IMR-90 (cell line): ENCODE data around the gene ID2. TPM values are rescaled to one million over a fixed set of nuclear protein-coding genes. Genes with fewer than 3 reads are reported as not detected.
A peak's percentile ranks its signal among the peaks of the same experiment; 100 is the strongest.

Experiments used
- ATAC-seq: fragments of 200-7000 bp; cut with Tn5 transposase; 2 replicates; pipeline ENCODE4 v1.9.1; 2020; ENCODE audit warnings: low read depth, mild to moderate bottlenecking, moderate library complexity
- BruUV-seq: library from RNA; stranded (reverse); fragments of 400-500 nt; replicated peaks from 2 replicates; lab custom pipeline; 2021; lab: Mats Ljungman, UMichigan
- CTCF ChIA-PET: fragments of 300-600 bp; formaldehyde crosslinking; extraction: SDS; loops from one replicate; lab custom pipeline; 2021; ENCODE audit warnings: antibody characterized with exemption; lab: Yijun Ruan, JAX
- POLR2A ChIA-PET: fragments of 300-600 bp; sonication (Branson Sonifier 250); formaldehyde crosslinking; loops from one replicate; lab custom pipeline; 2022; ENCODE audit warnings: antibody characterized with exemption; ENCODE audit not compliant: unreplicated experiment; lab: Charles Lee
- DNase-seq: peaks from one replicate; pipeline ENCODE4 v3.0.0; 2013
- H2AFZ ChIP-seq: replicated peaks from 2 replicates; pipeline ENCODE3; 2013; ENCODE audit warnings: low read length, mild to moderate bottlenecking; ENCODE audit not compliant: poor library complexity
- H2AK5ac ChIP-seq: 2 replicates; pipeline ENCODE4 v1.6.1; 2013; ENCODE audit warnings: low read depth, low read length, inconsistent platforms
- H2AK9ac ChIP-seq: replicated peaks from 2 replicates; pipeline ENCODE3; 2013; ENCODE audit warnings: mild to moderate bottlenecking, low read depth, low read length, moderate library complexity; ENCODE audit not compliant: poor library complexity
- H2BK120ac ChIP-seq: 2 replicates; pipeline ENCODE4 v1.6.1; 2013; ENCODE audit warnings: low read depth, low read length, inconsistent platforms
- H2BK15ac ChIP-seq: 3 replicates; pipeline ENCODE4 v1.6.1; 2013; ENCODE audit warnings: low read depth, low read length, inconsistent platforms
- H2BK20ac ChIP-seq: 2 replicates; pipeline ENCODE4 v1.6.1; 2013; ENCODE audit warnings: low read depth, mild to moderate bottlenecking, inconsistent platforms, low read length, moderate library complexity
- H2BK5ac ChIP-seq: 2 replicates; pipeline ENCODE4 v1.6.1; 2013; ENCODE audit warnings: mild to moderate bottlenecking, low read depth, low read length, inconsistent platforms; ENCODE audit not compliant: poor library complexity, severe bottlenecking
- H3K14ac ChIP-seq: replicated peaks from 2 replicates; pipeline ENCODE4 v1.6.1; 2013; ENCODE audit warnings: low read depth, low read length, inconsistent platforms
- H3K18ac ChIP-seq: 2 replicates; pipeline ENCODE4 v1.6.1; 2013; ENCODE audit warnings: low read depth, low read length, control low read depth
- H3K23ac ChIP-seq: 2 replicates; pipeline ENCODE4 v1.6.1; 2013; ENCODE audit warnings: low read depth, low read length, inconsistent platforms
- H3K27ac ChIP-seq: 2 replicates; pipeline ENCODE4 v1.5.1; 2013; ENCODE audit warnings: mild to moderate bottlenecking, control low read depth, low read length; ENCODE audit not compliant: insufficient read depth
- H3K27me3 ChIP-seq: 2 replicates; pipeline ENCODE4 v1.6.1; 2013; ENCODE audit warnings: low read length; ENCODE audit not compliant: control insufficient read depth, insufficient read depth
- H3K36me3 ChIP-seq: 2 replicates; pipeline ENCODE4 v1.6.1; 2013; ENCODE audit warnings: low read length, mixed read lengths; ENCODE audit not compliant: control insufficient read depth, insufficient read depth
- H3K4ac ChIP-seq: 2 replicates; pipeline ENCODE4 v1.6.1; 2013; ENCODE audit warnings: low read depth, low read length, inconsistent platforms
- H3K4me1 ChIP-seq: 2 replicates; pipeline ENCODE4 v1.6.1; 2013; ENCODE audit warnings: low read length, mixed read lengths; ENCODE audit not compliant: control insufficient read depth, insufficient read depth
- H3K4me2 ChIP-seq: 2 replicates; pipeline ENCODE4 v1.6.1; 2013; ENCODE audit warnings: low read depth, mild to moderate bottlenecking, control low read depth, low read length, moderate library complexity
- H3K4me3 ChIP-seq: 2 replicates; pipeline ENCODE4 v1.5.1; 2013; ENCODE audit warnings: low read depth, mild to moderate bottlenecking, control low read depth, low read length, moderate library complexity; ENCODE audit not compliant: insufficient read depth
- H3K56ac ChIP-seq: 2 replicates; pipeline ENCODE4 v1.6.1; 2013; ENCODE audit warnings: low read length, inconsistent platforms; ENCODE audit not compliant: insufficient read depth; ENCODE audit errors: extremely low read depth
- H3K79me1 ChIP-seq, 2 experiments: 2 replicates each; pipeline ENCODE4 v1.6.1; 2013; ENCODE audit warnings: low read length in 2 of 2, inconsistent platforms in 1 of 2, low read depth in 1 of 2
- H3K9ac ChIP-seq: 2 replicates; pipeline ENCODE4 v1.6.1; 2013; ENCODE audit warnings: low read depth, low read length, control low read depth
- H3K9me1 ChIP-seq: 2 replicates; pipeline ENCODE4 v1.6.1; 2013; ENCODE audit warnings: low read length, inconsistent platforms; ENCODE audit not compliant: insufficient read depth
- H3K9me3 ChIP-seq: 2 replicates; pipeline ENCODE4 v1.6.1; 2013; ENCODE audit warnings: low read length; ENCODE audit not compliant: control insufficient read depth, insufficient read depth
- H4K20me1 ChIP-seq: 2 replicates; pipeline ENCODE4 v1.6.1; 2013; ENCODE audit warnings: low read length, inconsistent platforms; ENCODE audit not compliant: insufficient read depth
- H4K5ac ChIP-seq: 2 replicates; pipeline ENCODE4 v1.6.1; 2013; ENCODE audit warnings: mild to moderate bottlenecking, low read depth, low read length, control low read depth
- H4K8ac ChIP-seq, 2 experiments: 2 replicates each; pipeline ENCODE4 v1.6.1; 2013; ENCODE audit warnings: low read depth in 2 of 2, low read length in 2 of 2, control low read depth in 1 of 2, inconsistent platforms in 1 of 2
- H4K91ac ChIP-seq: 2 replicates; pipeline ENCODE4 v1.6.1; 2013; ENCODE audit warnings: low read depth, low read length, inconsistent platforms; ENCODE audit not compliant: insufficient read depth
- BHLHE40 ChIP-seq: fragments of 150-350 bp; IDR thresholded peaks from 2 replicates; pipeline ENCODE4 v1.6.1; 2016; ENCODE audit warnings: mild to moderate bottlenecking, low read depth, low read length
- CHD1 ChIP-seq: IDR thresholded peaks from 2 replicates; pipeline ENCODE4 v1.6.1; 2012; ENCODE audit warnings: low read depth, low read length, improper control_type of control experiment
- MAZ ChIP-seq: IDR thresholded peaks from 2 replicates; pipeline ENCODE4 v1.6.1; 2012; ENCODE audit warnings: low read depth, mild to moderate bottlenecking, low read length, improper control_type of control experiment, moderate library complexity, borderline replicate concordance
- MXI1 ChIP-seq: IDR thresholded peaks from 2 replicates; pipeline ENCODE4 v1.6.1; 2012; ENCODE audit warnings: low read depth, mild to moderate bottlenecking, low read length, moderate library complexity, borderline replicate concordance
- NFE2L2 ChIP-seq: fragments of 150-350 bp; IDR thresholded peaks from 2 replicates; pipeline ENCODE4 v1.6.1; 2016; ENCODE audit warnings: low read depth, mild to moderate bottlenecking, low read length
- POLR2A ChIP-seq: IDR thresholded peaks from 2 replicates; pipeline ENCODE4 v1.6.1; 2012; ENCODE audit warnings: mild to moderate bottlenecking, low read depth, low read length
- RCOR1 ChIP-seq: IDR thresholded peaks from 2 replicates; pipeline ENCODE4 v1.6.1; 2012; ENCODE audit warnings: mild to moderate bottlenecking, low read length, improper control_type of control experiment; ENCODE audit not compliant: insufficient replicate concordance
- RFX5 ChIP-seq: IDR thresholded peaks from 2 replicates; pipeline ENCODE4 v1.8.0; 2012; ENCODE audit warnings: low read depth, mild to moderate bottlenecking, low read length, moderate library complexity
- WGBS, 2 experiments: methylation state at CpG; one replicate each; pipeline versions ENCODE4 v1.1.5 to v1.1.7; 2013; ENCODE audit warnings: missing lambda C conversion rate in 2 of 2; ENCODE audit not compliant: insufficient read length in 1 of 2; ENCODE audit errors: extremely low coverage in 2 of 2; 5-methylcytosine and 5-hydroxymethylcytosine counted together
- dilution Hi-C: fragments of 300-500 bp; cut with HindIII; formaldehyde crosslinking; loops from one replicate; pipeline ENCODE4 v1.14.3; 2018; ENCODE audit warnings: low sequenced_read_pairs; ENCODE audit not compliant: unreplicated experiment
- in situ Hi-C: fragments of 300-500 bp; cut with MboI; formaldehyde crosslinking; loops from 3 replicates; pipeline ENCODE4 v1.14.3; 2019; ENCODE audit warnings: low sequenced_read_pairs, inconsistent platforms, mixed read lengths
- intact Hi-C: fragments of 100-400 bp; cut with micrococcal nuclease; formaldehyde crosslinking; loops from 2 replicates; pipeline ENCODE4 v1.10.0; 2022
- polyA plus RNA-seq, 3 experiments: library from polyadenylated mRNA; depleted of rRNA; stranded (reverse); fragments of >200 nt; gene quantifications; 2 replicates each; pipeline ENCODE4 v1.2.3, GENCODE V29; 2012; ENCODE audit warnings: low replicate concordance in 1 of 3
- total RNA-seq: library from RNA; depleted of rRNA; stranded (reverse); fragments of >200 nt; gene quantifications from 2 replicates; pipeline ENCODE4 v1.2.3, GENCODE V29; 2012
- TF ChIP-seq, protein P1 (sequence below): fragments of 150-350 bp; IDR thresholded peaks from 2 replicates; pipeline ENCODE4 v1.6.1; 2017; ENCODE audit warnings: mild to moderate bottlenecking, antibody characterized with exemption, low read length, low read depth

Gene ID2
- total and polyA plus RNA-seq, 2 of the 4 experiments (the other 2 are of a cell fraction) = 264 to 389 TPM

DNA sequence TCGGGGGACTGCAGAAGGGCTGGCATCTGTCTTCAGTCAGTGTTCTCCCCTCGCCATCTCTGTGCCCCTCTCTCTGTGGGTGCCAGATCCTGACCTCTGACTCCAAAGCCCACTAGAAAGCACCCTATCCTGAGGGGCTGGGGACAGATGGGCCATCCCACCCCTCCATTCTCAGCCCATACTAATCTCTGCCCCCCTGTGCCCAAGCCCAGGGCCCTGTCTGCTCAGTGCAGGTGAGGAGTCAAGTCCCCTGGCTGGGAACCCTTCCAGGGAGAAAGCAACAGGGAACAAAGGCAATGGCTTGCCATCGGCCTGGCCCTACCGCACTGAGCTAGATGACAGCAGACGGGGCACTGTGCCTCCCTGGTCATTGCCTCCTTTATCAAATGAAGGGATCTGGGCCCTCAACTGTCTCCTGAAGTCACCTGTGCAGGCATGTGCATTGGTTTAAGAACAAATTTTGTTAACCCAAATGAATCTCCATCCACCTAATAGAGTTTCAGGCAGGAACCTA, 42.7 kb upstream of the ID2 start:
- Histone ChIP-seq H2BK120ac (peak overlapping the region; percentile 45; the same call in 1 of the 2 replicates), H3K9me3 (no peaks in the 10 kb centered on the region), H2AK5ac (no peak overlapping the region), H4K5ac (no peak overlapping the region), H3K36me3 (no peaks in the 10 kb centered on the region), H4K8ac (no peak overlapping the region), H3K4ac (no peak overlapping the region), H3K4me1 (peaks cover 21% of the 10 kb centered on the region), H3K9me1 (peaks cover 16% of the 10 kb centered on the region), H3K18ac (no peak overlapping the region), H3K23ac (no peak overlapping the region), H3K4me2 (no peak overlapping the region), H3K27ac (no peak overlapping the region), H2BK5ac (no peak overlapping the region), H4K20me1 (no peaks in the 10 kb centered on the region), H3K4me3 (no peak overlapping the region), H3K14ac (no peak overlapping the region), H2BK15ac (no peak overlapping the region), H3K9ac (no peak overlapping the region), H3K79me1 (peaks cover 0 to 13% of the 10 kb centered on the region in 2 experiments; a peak in 2 of 4 replicates), H3K27me3 (no peaks in the 10 kb centered on the region), H2AFZ (peak overlapping the region; percentile 23), H2BK20ac (peak overlapping the region; percentile 28; the same call in 1 of the 2 replicates), H3K56ac (no peak overlapping the region), H4K91ac (no peak overlapping the region), H2AK9ac (no peak overlapping the region)
- no peak for DNase-seq
- TF ChIP-seq, protein P1, sequence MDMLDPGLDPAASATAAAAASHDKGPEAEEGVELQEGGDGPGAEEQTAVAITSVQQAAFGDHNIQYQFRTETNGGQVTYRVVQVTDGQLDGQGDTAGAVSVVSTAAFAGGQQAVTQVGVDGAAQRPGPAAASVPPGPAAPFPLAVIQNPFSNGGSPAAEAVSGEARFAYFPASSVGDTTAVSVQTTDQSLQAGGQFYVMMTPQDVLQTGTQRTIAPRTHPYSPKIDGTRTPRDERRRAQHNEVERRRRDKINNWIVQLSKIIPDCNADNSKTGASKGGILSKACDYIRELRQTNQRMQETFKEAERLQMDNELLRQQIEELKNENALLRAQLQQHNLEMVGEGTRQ = no peak
- TF ChIP-seq MXI1 (no peak), RFX5 (no peak), CHD1 (no peak), BHLHE40 (no peak), MAZ (no peak), NFE2L2 (no peak), RCOR1 (no peak), POLR2A (no peak)
- in situ Hi-C loops (no loop called here), dilution Hi-C loops (no loop called here), intact Hi-C loops (no loop called here)
- ATAC-seq = no peak
- ChIA-PET CTCF (no interaction called here), POLR2A (no interaction called here)
- WGBS, 2 experiments = 100% methylated on average over 2 of the region's 5 CpGs; no CpG with 5 or more reads in 1 of the 2 experiments
- BruUV-seq = no TSS peak
